Immature natural killer cell (primary cell): Measurements from ENCODE around the gene STXBP3. TPM values are rescaled to one million over a fixed set of nuclear protein-coding genes. Genes with fewer than 3 reads are reported as not detected.

ENCODE experiments used
- DNase-seq, 3 donors: peaks; one replicate each; pipeline ENCODE4 v3.0.0; 2022; ENCODE audit warnings: mixed read lengths in 1 of 3
- H3K27ac Mint-ChIP-seq, 6 donors: one replicate each; pipeline ENCODE4 v1.8.0; 2020; ENCODE audit warnings: mixed read lengths in 6 of 6, mild to moderate bottlenecking in 5 of 6, inconsistent platforms in 4 of 6, moderate library complexity in 3 of 6
- H3K27me3 Mint-ChIP-seq, 3 donors: one replicate each; pipeline ENCODE4 v1.8.0; 2020 to 2021; ENCODE audit warnings: low read depth in 3 of 3, mild to moderate bottlenecking in 3 of 3, mixed read lengths in 3 of 3, moderate library complexity in 3 of 3, inconsistent platforms in 1 of 3
- H3K36me3 Mint-ChIP-seq, 3 donors: one replicate each; pipeline ENCODE4 v1.8.0; 2020; ENCODE audit warnings: mixed read lengths in 3 of 3, inconsistent platforms in 2 of 3, mild to moderate bottlenecking in 2 of 3
- H3K4me1 Mint-ChIP-seq, 2 donors: one replicate each; pipeline ENCODE4 v1.8.0; 2020; ENCODE audit warnings: inconsistent platforms in 2 of 2, mild to moderate bottlenecking in 2 of 2, mixed read lengths in 2 of 2, moderate library complexity in 1 of 2
- H3K4me3 Mint-ChIP-seq, 5 donors: one replicate each; pipeline ENCODE4 v1.8.0; 2020; ENCODE audit warnings: mild to moderate bottlenecking in 5 of 5, mixed read lengths in 5 of 5, inconsistent platforms in 3 of 5, moderate library complexity in 3 of 5
- H3K9me3 Mint-ChIP-seq, 6 donors: one replicate each; pipeline ENCODE4 v1.8.0; 2020; ENCODE audit warnings: mild to moderate bottlenecking in 6 of 6, mixed read lengths in 6 of 6, inconsistent platforms in 4 of 6, moderate library complexity in 3 of 6
- polyA plus RNA-seq, 3 donors: library from polyadenylated mRNA; unstranded; fragments of 300-500 nt; fragmentation: Illumina TruSeq; gene quantifications; one replicate each; pipeline ENCODE4 v1.2.3, GENCODE V29; 2021

STXBP3 gene
- polyA plus RNA-seq, 3 donors from 2014 or later, result 38.4 to 44.7 (median 42.6) TPM

DNA sequence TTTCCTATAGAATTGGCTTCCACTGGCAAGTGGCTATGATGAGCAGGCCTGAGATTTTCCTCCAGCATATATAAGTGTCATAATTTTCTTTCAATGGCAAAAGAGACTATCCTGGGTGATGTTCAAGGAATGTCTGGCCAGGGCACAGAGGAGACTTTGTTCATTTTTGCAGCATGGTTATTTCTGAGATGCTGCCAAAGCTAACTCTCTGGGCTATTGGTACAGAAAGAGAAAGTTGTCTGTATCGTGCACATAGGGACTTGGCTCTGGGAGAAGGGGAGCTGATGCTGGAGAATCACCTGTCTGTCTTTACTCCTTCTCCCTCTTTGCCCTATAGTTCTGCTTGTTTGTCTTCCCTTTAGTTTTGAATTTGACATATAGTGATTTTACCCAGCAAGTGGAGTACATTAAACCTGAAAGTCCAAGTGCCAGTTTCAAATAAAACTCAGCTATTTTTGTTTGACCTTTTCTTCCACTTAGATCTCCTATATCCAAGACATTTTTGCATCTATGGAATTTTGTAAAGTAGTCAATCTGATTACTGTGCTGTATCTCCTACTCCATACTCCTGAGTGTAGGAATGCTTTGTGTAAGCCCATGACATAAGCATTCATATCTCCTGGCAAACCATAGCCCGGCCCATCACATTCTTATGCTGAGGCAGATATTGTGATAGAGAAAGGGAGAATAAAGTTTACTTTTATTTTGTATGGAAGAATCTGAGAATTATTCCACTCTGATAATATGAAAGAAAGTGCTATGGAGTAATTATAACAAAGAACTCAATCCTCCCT lies 29.8 kb upstream of the STXBP3 start:
- DNase-seq, result no peak
- H3K4me3 Mint-ChIP-seq, result no peak overlapping the region

DNA sequence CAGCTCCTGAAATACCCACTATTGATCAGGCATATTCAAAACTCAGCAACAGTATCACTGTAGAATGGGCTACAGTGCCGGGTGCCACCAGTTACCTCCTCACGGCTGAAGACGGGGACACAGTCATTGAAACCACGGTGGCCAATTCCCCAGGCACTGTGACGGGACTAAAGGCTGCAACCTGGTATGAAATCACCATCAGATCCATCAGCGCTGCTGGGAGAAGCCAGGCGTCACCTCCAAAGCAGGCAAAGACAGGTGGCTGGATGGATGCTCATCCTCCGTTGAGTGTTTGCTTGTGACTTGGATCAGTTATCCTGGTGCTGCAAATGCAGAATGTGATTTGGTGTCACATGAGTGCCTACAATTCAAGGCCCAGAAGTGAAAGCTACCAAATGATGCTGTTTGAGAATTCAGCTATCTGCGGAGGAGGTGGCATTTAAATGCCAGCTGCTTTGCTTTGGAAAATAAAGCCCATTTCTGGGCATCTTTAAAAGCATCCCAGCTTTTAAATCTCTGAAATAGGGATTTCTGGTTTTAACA lies 28.6 kb upstream of the STXBP3 start:
- Mint-ChIP-seq H3K27me3 (peaks cover 2 to 5% (median 3%) of the 10 kb centered on the region in 3 donors), H3K4me1 (no peaks in the 10 kb centered on the region), H3K9me3 (no peaks in the 10 kb centered on the region), H3K4me3 (no peak overlapping the region), H3K27ac (no peak overlapping the region), H3K36me3 (no peaks in the 10 kb centered on the region)
- DNase-seq, result no peak

More for the DNA sequence above, 29.8 kb upstream of the STXBP3 start:
- no peaks in the 10 kb centered on the region for H3K36me3 Mint-ChIP-seq
- no peak overlapping the region for H3K27ac Mint-ChIP-seq
- peaks cover 2 to 5% (median 4%) of the 10 kb centered on the region in 3 donors for H3K27me3 Mint-ChIP-seq
- no peaks in the 10 kb centered on the region for H3K4me1 Mint-ChIP-seq
- H3K9me3 Mint-ChIP-seq, result no peaks in the 10 kb centered on the region

DNA sequence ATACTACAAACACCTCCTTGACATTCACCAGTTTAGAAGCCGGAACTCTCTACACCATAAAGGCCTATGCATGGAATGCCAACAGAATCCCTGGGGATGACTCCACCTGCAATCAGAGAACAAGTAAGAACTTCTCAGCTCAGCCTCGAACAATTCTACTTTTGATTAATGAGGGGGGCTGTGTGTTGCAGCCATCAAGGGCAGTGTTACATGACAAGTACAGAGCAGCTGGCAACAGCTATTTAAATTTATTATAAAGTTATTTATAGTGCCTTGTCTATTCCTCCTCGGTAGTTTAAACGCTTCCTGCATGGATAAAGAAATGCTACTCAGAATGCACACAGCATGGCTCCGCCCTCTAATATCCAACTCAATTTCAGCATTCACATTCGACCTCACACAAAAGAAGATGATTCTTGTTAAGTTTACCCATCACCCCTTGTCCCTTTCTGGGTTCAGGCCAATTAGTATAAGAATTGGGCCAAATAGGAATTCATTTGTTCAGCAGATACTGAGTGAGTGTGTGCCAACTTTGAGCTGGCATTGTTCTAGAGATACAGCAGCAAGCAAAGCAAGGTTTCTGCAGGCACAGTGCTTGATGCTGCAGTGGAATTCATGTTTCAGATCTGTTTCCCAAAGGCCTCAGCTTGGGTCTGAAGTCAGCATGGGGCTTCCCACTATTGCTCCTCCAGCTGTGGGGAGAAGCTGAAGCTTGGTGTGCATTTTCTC lies 27.4 kb upstream of the STXBP3 start:
- H3K27ac Mint-ChIP-seq, result no peak overlapping the region
- H3K36me3 Mint-ChIP-seq, result no peaks in the 10 kb centered on the region
- no peaks in the 10 kb centered on the region for H3K9me3 Mint-ChIP-seq
- no peaks in the 10 kb centered on the region for H3K4me1 Mint-ChIP-seq
- DNase-seq, result no peak
- no peak overlapping the region for H3K4me3 Mint-ChIP-seq
- peaks cover 2 to 5% (median 3%) of the 10 kb centered on the region in 3 donors for H3K27me3 Mint-ChIP-seq

- no peaks in the 10 kb centered on the region for H3K36me3 Mint-ChIP-seq
- DNase-seq, result no peak
- H3K4me1 Mint-ChIP-seq, result no peaks in the 10 kb centered on the region
- H3K27me3 Mint-ChIP-seq, result peaks cover 2 to 5% (median 3%) of the 10 kb centered on the region in 3 donors
- H3K9me3 Mint-ChIP-seq, result no peaks in the 10 kb centered on the region
- H3K4me3 Mint-ChIP-seq, result no peak overlapping the region
- no peak overlapping the region for H3K27ac Mint-ChIP-seq
Observed at GRCh38 chr1:108719656-108720435, 26.6 kb upstream of the STXBP3 start.

DNA sequence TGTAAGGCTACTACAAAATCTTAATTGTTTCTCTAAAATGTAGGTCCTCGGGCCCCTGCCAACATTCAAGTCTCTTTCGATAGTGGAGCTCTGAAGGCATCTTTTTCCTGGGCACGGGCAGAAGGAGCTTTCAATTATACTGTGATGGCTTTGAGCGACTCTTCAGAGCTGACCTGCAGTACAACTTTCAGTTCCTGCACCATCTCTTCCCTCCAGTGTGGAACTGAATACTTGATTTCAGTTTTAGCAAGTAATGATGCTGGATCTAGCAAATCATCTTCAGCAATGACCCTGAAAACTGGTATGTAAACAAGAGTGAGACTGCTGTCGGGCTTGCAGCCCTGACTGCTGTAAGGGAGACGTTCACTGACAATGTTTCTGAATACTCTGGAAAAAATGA lies 24.2 kb upstream of the STXBP3 start:
- H3K27ac Mint-ChIP-seq, result peak overlapping the region in 1 of 6 donors; percentile 12
- H3K27me3 Mint-ChIP-seq, result peaks cover 0 to 5% (median 3%) of the 10 kb centered on the region in 3 donors
- H3K36me3 Mint-ChIP-seq, result no peaks in the 10 kb centered on the region
- H3K9me3 Mint-ChIP-seq, result no peaks in the 10 kb centered on the region
- no peak overlapping the region for H3K4me3 Mint-ChIP-seq
- no peak for DNase-seq
- H3K4me1 Mint-ChIP-seq, result no peaks in the 10 kb centered on the region

DNA sequence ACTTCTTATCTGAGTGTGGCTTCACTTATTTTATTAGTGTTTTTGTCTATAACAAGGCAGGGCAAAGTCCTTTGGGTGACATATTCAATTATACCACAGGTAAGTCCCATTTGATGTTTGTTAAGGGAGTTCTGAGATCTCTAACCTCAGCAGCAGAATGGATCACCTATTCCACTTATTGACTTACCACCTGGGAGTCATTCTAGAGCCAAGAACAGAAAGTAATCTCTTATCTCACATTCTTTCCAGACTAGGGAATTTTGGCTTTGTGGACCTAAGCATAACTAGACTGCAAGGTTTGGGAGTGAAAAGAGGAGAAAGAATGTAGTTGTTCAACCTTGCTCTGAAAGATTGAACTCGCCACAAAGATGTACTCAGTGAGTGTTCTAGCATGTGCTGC lies 20.6 kb upstream of the STXBP3 start:
- Mint-ChIP-seq H3K4me1 (no peaks in the 10 kb centered on the region), H3K9me3 (no peaks in the 10 kb centered on the region), H3K27me3 (peaks cover 0 to 3% (median 2%) of the 10 kb centered on the region in 3 donors), H3K4me3 (no peak overlapping the region), H3K27ac (no peak overlapping the region), H3K36me3 (no peaks in the 10 kb centered on the region)
- DNase-seq, result no peak

DNA sequence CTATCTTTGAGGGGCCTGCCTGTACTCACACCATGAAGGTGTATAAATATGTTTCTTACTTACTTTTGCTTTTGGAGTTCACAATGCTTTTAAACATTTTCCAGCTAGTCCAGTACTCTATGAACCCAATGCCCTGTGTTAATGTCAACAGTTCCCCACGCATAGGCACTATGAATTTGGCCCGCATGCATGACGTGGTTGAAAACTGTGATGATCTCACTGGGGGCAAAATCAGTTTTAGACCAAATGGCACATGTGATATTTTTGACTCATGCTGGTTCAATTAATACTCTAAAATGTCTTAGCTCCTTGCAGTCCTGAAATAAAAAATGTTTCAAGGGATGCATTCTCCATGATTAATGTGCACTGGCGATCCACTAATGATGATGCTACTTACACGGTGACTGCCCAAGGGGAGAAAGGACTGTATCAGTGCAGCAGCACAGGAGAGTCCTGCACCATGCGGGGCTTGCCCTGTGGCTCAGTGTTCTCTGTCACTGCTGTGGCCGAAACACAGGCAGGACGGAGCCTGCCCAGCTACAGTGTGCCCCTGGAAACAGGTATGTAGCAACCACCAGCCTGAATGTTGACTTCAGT lies 18.0 kb upstream of the STXBP3 start:
- Mint-ChIP-seq H3K4me3 (no peak overlapping the region), H3K36me3 (no peaks in the 10 kb centered on the region), H3K27me3 (peaks cover 0 to 3% (median 2%) of the 10 kb centered on the region in 3 donors), H3K9me3 (no peaks in the 10 kb centered on the region), H3K27ac (no peak overlapping the region), H3K4me1 (no peaks in the 10 kb centered on the region)
- no peak for DNase-seq

DNA sequence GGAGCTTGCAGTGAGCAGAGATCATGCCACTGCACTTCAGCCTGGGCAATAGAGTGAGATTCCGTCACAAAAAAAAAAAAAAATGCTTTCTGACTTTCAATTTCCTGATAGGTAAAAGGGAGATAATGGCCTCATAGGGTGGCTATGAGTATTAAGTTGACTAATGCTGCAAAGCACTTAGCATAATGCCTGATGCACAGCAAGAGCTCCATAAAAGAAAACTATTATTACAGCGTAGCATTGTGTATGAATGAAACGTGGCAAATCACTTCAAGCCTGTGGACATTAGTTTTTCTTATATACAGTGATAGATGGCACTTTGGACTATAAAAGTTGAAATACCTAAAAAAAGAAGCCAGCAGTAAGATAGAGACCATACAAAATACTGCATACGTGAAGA lies 17.0 kb upstream of the STXBP3 start:
- Mint-ChIP-seq H3K4me3 (no peak overlapping the region), H3K9me3 (no peaks in the 10 kb centered on the region), H3K27me3 (peaks cover 0 to 3% (median 2%) of the 10 kb centered on the region in 3 donors), H3K4me1 (no peaks in the 10 kb centered on the region), H3K36me3 (no peaks in the 10 kb centered on the region), H3K27ac (no peak overlapping the region)
- DNase-seq, result no peak

DNA sequence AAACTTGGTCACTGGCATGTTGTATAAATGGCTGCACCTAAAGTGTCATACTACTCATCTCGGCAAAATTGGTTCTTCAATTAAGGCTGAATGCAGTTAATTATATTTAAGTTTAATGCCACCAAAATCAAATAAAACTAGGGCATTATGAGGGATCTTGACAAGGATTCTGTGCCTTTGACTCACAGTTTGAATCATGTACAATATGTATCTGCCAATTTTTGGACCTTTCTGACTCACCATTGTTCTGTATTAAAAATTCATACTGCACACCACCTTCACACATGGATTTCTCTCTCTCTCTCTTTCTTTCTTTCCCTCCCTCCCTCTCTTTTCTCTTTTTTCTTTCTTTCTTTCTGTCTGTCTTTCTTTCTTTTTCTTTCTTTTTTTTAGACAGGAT lies 14.1 kb upstream of the STXBP3 start:
- Mint-ChIP-seq H3K36me3 (peaks cover 0 to 6% (median 0%) of the 10 kb centered on the region in 3 donors), H3K27me3 (peaks cover 0 to 2% (median 2%) of the 10 kb centered on the region in 3 donors), H3K27ac (peak overlapping the region in 1 of 6 donors; percentile 48), H3K9me3 (no peaks in the 10 kb centered on the region), H3K4me3 (no peak overlapping the region), H3K4me1 (no peaks in the 10 kb centered on the region)
- no peak for DNase-seq

GRCh38 chr1:108734171-108734865 lies 12.2 kb upstream of the STXBP3 start:
- DNase-seq, result no peak
- no peak overlapping the region for H3K4me3 Mint-ChIP-seq
- H3K4me1 Mint-ChIP-seq, result no peaks in the 10 kb centered on the region
- H3K36me3 Mint-ChIP-seq, result peaks cover 0 to 6% (median 0%) of the 10 kb centered on the region in 3 donors
- H3K9me3 Mint-ChIP-seq, result no peaks in the 10 kb centered on the region
- H3K27ac Mint-ChIP-seq, result no peak overlapping the region
- peaks cover 0 to 2% (median 2%) of the 10 kb centered on the region in 3 donors for H3K27me3 Mint-ChIP-seq

GRCh38 chr1:108742253-108742652 lies 4.2 kb upstream of the STXBP3 start:
- Mint-ChIP-seq H3K4me3 (no peak overlapping the region), H3K4me1 (peaks cover 8 to 11% of the 10 kb centered on the region in 2 donors), H3K9me3 (no peaks in the 10 kb centered on the region), H3K27ac (no peak overlapping the region), H3K27me3 (peaks cover 10 to 12% (median 11%) of the 10 kb centered on the region in 3 donors), H3K36me3 (no peaks in the 10 kb centered on the region)
- DNase-seq, result no peak

DNA sequence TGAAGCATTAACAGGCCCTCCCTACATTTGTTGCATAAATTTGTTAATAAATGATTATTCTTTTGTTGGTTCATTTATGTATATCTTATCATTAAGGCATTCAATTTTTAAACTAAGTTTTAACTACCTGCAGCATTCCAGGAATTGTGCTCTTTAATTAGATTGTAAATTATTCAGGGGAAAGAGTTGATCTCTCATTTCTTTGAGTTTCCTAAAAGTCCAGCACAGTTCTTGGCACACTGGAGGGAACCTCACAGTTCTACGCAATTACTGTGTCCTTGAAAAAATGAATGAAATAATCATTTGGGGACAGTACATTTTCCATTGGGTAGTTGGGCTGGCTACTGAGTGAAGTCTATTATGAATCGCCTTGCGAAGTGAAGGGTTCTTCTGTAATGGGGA lies 493 bp upstream of the STXBP3 start:
- H3K36me3 Mint-ChIP-seq, result no peaks in the 10 kb centered on the region
- H3K27me3 Mint-ChIP-seq, result peaks cover 12 to 15% (median 13%) of the 10 kb centered on the region in 3 donors

More for the DNA sequence above, 493 bp upstream of the STXBP3 start:
- Mint-ChIP-seq H3K4me1 (peaks cover 26 to 46% of the 10 kb centered on the region in 2 donors), H3K4me3 (peak overlapping the region; percentile 95 to 99 (median 98)), H3K9me3 (no peaks in the 10 kb centered on the region), H3K27ac (peak overlapping the region; percentile 97 to 99 (median 98))
- DNase-seq, result no peak
